Neural cell (in vitro differentiated cells): ENCODE measurements around the gene LTBP1.

ENCODE experiments used
- EP300 ChIP-seq: fragments of 450-650 bp; conservative IDR thresholded peaks from 2 replicates; pipeline ENCODE4 v1.6.1; 2014; ENCODE audit warnings: antibody characterized with exemption, mild to moderate bottlenecking, moderate library complexity; ENCODE audit not compliant: poor library complexity, severe bottlenecking
- EZH2 ChIP-seq: fragments of 200-600, 300-800 bp; shearing (Covaris generic), sonication (generic); IDR thresholded peaks from 2 replicates; pipeline ENCODE4 v1.6.1; 2014; ENCODE audit warnings: antibody characterized with exemption, low read length, borderline replicate concordance, mild to moderate bottlenecking; ENCODE audit not compliant: insufficient read depth, poor library complexity, severe bottlenecking
- MXI1 ChIP-seq: fragments of 450-650 bp; conservative IDR thresholded peaks from 2 replicates; pipeline ENCODE4 v1.6.1; 2014; ENCODE audit warnings: antibody characterized with exemption, mild to moderate bottlenecking; ENCODE audit not compliant: poor library complexity, severe bottlenecking
- POLR2AphosphoS5 ChIP-seq: IDR thresholded peaks from 2 replicates; pipeline ENCODE4 v1.6.1; 2012
- RAD21 ChIP-seq: fragments of 450-650 bp; conservative IDR thresholded peaks from 2 replicates; pipeline ENCODE4 v1.6.1; 2014; ENCODE audit warnings: antibody characterized with exemption, mild to moderate bottlenecking, moderate library complexity
- SMC3 ChIP-seq: fragments of 450-650 bp; conservative IDR thresholded peaks from 2 replicates; pipeline ENCODE4 v1.6.1; 2014; ENCODE audit warnings: antibody characterized with exemption, mild to moderate bottlenecking, moderate library complexity; ENCODE audit not compliant: poor library complexity
- TAF1 ChIP-seq: IDR thresholded peaks from 2 replicates; pipeline ENCODE4 v1.6.1; 2012; ENCODE audit warnings: low read depth
- TF ChIP-seq, protein P1 (sequence below): fragments of 450-650 bp; IDR thresholded peaks from 2 replicates; pipeline ENCODE4 v1.5.1; 2014; ENCODE audit warnings: antibody characterized with exemption, mild to moderate bottlenecking, moderate library complexity; ENCODE audit not compliant: poor library complexity, severe bottlenecking
- TF ChIP-seq, protein P2 (sequence below): IDR thresholded peaks from 2 replicates; pipeline ENCODE4 v1.6.1; 2012; ENCODE audit warnings: borderline replicate concordance

DNA sequence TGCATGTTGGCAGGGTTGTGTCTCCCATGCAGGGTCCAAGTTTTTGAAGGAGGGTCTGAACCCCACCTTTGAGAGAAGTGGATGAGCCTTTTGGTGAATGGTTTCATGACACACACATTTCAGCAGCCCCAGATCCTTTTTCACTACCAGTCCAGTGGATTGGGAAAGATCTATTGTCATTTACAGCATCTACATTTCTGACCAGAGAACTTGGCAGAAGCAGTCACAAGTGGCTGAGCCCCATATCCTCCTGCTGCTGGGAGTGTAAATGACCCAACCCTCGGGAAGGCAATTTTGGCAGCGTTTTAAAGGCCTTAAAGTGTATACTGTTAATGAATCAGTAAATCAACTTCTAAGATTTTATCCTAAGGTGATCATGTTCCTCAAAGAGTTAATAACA lies 355.6 kb downstream of the LTBP1 start:
- TF ChIP-seq, protein P1, sequence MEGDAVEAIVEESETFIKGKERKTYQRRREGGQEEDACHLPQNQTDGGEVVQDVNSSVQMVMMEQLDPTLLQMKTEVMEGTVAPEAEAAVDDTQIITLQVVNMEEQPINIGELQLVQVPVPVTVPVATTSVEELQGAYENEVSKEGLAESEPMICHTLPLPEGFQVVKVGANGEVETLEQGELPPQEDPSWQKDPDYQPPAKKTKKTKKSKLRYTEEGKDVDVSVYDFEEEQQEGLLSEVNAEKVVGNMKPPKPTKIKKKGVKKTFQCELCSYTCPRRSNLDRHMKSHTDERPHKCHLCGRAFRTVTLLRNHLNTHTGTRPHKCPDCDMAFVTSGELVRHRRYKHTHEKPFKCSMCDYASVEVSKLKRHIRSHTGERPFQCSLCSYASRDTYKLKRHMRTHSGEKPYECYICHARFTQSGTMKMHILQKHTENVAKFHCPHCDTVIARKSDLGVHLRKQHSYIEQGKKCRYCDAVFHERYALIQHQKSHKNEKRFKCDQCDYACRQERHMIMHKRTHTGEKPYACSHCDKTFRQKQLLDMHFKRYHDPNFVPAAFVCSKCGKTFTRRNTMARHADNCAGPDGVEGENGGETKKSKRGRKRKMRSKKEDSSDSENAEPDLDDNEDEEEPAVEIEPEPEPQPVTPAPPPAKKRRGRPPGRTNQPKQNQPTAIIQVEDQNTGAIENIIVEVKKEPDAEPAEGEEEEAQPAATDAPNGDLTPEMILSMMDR, result no peak
- TF ChIP-seq POLR2AphosphoS5 (no peak), EZH2 (no peak), TAF1 (no peak), RAD21 (no peak), EP300 (no peak), MXI1 (no peak), SMC3 (no peak)
- TF ChIP-seq, protein P2, sequence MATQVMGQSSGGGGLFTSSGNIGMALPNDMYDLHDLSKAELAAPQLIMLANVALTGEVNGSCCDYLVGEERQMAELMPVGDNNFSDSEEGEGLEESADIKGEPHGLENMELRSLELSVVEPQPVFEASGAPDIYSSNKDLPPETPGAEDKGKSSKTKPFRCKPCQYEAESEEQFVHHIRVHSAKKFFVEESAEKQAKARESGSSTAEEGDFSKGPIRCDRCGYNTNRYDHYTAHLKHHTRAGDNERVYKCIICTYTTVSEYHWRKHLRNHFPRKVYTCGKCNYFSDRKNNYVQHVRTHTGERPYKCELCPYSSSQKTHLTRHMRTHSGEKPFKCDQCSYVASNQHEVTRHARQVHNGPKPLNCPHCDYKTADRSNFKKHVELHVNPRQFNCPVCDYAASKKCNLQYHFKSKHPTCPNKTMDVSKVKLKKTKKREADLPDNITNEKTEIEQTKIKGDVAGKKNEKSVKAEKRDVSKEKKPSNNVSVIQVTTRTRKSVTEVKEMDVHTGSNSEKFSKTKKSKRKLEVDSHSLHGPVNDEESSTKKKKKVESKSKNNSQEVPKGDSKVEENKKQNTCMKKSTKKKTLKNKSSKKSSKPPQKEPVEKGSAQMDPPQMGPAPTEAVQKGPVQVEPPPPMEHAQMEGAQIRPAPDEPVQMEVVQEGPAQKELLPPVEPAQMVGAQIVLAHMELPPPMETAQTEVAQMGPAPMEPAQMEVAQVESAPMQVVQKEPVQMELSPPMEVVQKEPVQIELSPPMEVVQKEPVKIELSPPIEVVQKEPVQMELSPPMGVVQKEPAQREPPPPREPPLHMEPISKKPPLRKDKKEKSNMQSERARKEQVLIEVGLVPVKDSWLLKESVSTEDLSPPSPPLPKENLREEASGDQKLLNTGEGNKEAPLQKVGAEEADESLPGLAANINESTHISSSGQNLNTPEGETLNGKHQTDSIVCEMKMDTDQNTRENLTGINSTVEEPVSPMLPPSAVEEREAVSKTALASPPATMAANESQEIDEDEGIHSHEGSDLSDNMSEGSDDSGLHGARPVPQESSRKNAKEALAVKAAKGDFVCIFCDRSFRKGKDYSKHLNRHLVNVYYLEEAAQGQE, result no peak
